Endothelial cell of umbilical vein (primary cell): ENCODE measurements around the gene MTREX. TPM values are rescaled to one million over a fixed set of nuclear protein-coding genes. Genes with fewer than 3 reads are reported as not detected.
A peak's percentile ranks its signal among the peaks of the same experiment; 100 is the strongest.

Experiments used
- BruUV-seq: library from RNA; stranded (reverse); fragments of 400-500 nt; replicated peaks from 2 replicates; lab custom pipeline; 2021; lab: Mats Ljungman, UMichigan
- CTCF ChIA-PET: fragments of 300-600, 350-600 bp; sonication (Branson Sonifier 250); formaldehyde crosslinking; loops from one replicate; lab custom pipeline; 2021; ENCODE audit warnings: antibody characterized with exemption, inconsistent platforms; lab: Charles Lee
- POLR2A ChIA-PET: fragments of 300-600, 350-600 bp; sonication (Branson Sonifier 250); formaldehyde crosslinking; loops from one replicate; lab custom pipeline; 2021; ENCODE audit warnings: antibody characterized with exemption, inconsistent platforms; lab: Charles Lee
- DNase-seq: peaks from one replicate; pipeline ENCODE4 v3.0.0-alpha.2; 2011; ENCODE audit warnings: low read depth, low spot score
- FAIRE-seq: peaks from 2 replicates; lab custom pipeline; 2011; peaks lifted over from hg19 to GRCh38; lab: Jason Lieb, UNC
- H2AFZ ChIP-seq: 2 replicates; pipeline ENCODE4 v1.6.0; 2012; ENCODE audit warnings: low read depth, low read length, control low read depth, inconsistent platforms
- H3K27ac ChIP-seq: 2 replicates; pipeline ENCODE4 v1.5.1; 2011; ENCODE audit warnings: low read depth, mild to moderate bottlenecking, control low read depth, low read length, moderate library complexity; ENCODE audit not compliant: insufficient read depth
- H3K27me3 ChIP-seq, 2 experiments: 2 replicates each; pipeline versions ENCODE4 v1.6.0 to v1.6.1; 2011; ENCODE audit warnings: low read length in 2 of 2, mixed read lengths in 1 of 2; ENCODE audit not compliant: control insufficient read depth in 2 of 2, insufficient read depth in 2 of 2
- H3K36me3 ChIP-seq, 2 experiments: 2 replicates in 1 of 2; 3 replicates in 1 of 2; pipeline ENCODE4 v1.5.1; 2011; ENCODE audit warnings: low read length in 2 of 2, mild to moderate bottlenecking in 1 of 2, moderate library complexity in 1 of 2; ENCODE audit not compliant: control insufficient read depth in 2 of 2, insufficient read depth in 2 of 2; ENCODE audit errors: extremely low read depth in 1 of 2
- H3K4me1 ChIP-seq: 3 replicates; pipeline ENCODE4 v1.5.1; 2011; ENCODE audit warnings: mild to moderate bottlenecking, low read length; ENCODE audit not compliant: control insufficient read depth, insufficient read depth; ENCODE audit errors: extremely low read depth
- H3K4me2 ChIP-seq: 2 replicates; pipeline ENCODE4 v1.6.1; 2011; ENCODE audit warnings: low read length, control low read depth, mixed read lengths; ENCODE audit not compliant: insufficient read depth
- H3K4me3 ChIP-seq, 3 experiments: fragments of 200-600 bp in 1 of 3; sonication (generic), shearing (Covaris generic) in 1 of 3; replicated peaks in 1 of 3; 2 replicates each; pipeline ENCODE4 v1.5.1; 2011 to 2016; ENCODE audit warnings: control low read depth in 3 of 3, low read length in 3 of 3, mild to moderate bottlenecking in 2 of 3, inconsistent platforms in 1 of 3, low read depth in 1 of 3, moderate library complexity in 1 of 3; ENCODE audit not compliant: insufficient read depth in 1 of 3
- H3K79me2 ChIP-seq: 2 replicates; pipeline ENCODE4 v1.6.0; 2012; ENCODE audit warnings: low read length, inconsistent platforms; ENCODE audit not compliant: control insufficient read depth, insufficient read depth
- H3K9ac ChIP-seq: replicated peaks from 2 replicates; pipeline ENCODE3; 2011; ENCODE audit warnings: low read length, control low read depth; ENCODE audit not compliant: insufficient read depth; ENCODE audit errors: extremely low read depth
- H3K9me1 ChIP-seq: replicated peaks from 3 replicates; pipeline ENCODE4 v1.6.0; 2011; ENCODE audit warnings: mild to moderate bottlenecking, low read length; ENCODE audit not compliant: control insufficient read depth, insufficient read depth; ENCODE audit errors: extremely low read depth
- H3K9me3 ChIP-seq: replicated peaks from 2 replicates; pipeline ENCODE4 v1.5.1; 2012; ENCODE audit warnings: low read length, inconsistent platforms; ENCODE audit not compliant: control insufficient read depth, insufficient read depth
- H4K20me1 ChIP-seq: replicated peaks from 2 replicates; pipeline ENCODE3; 2011; ENCODE audit warnings: mild to moderate bottlenecking, low read length; ENCODE audit not compliant: control insufficient read depth, insufficient read depth; ENCODE audit errors: extremely low read depth
- CTCF ChIP-seq, 2 donors: IDR thresholded peaks; 1 replicate in 1 of 2; 2 replicates in 1 of 2; pipeline ENCODE4 v1.5.1; 2011; ENCODE audit warnings: low read length in 2 of 2, mild to moderate bottlenecking in 2 of 2, moderate library complexity in 2 of 2, control low read depth in 1 of 2, inconsistent platforms in 1 of 2, low read depth in 1 of 2; ENCODE audit not compliant: insufficient read depth in 1 of 2; ENCODE audit errors: extremely low read depth in 1 of 2
- EZH2 ChIP-seq: IDR thresholded peaks from 2 replicates; pipeline ENCODE4 v1.6.1; 2012; ENCODE audit warnings: borderline replicate concordance, low read depth, mild to moderate bottlenecking, moderate library complexity, low read length, inconsistent platforms; ENCODE audit not compliant: severe bottlenecking
- FOS ChIP-seq: IDR thresholded peaks from 2 replicates; pipeline ENCODE4 v1.6.1; 2011; ENCODE audit warnings: mild to moderate bottlenecking, low read length, moderate library complexity, borderline replicate concordance; ENCODE audit not compliant: insufficient read depth
- JUN ChIP-seq: IDR thresholded peaks from 2 replicates; pipeline ENCODE4 v1.6.1; 2011; ENCODE audit warnings: borderline replicate concordance, low read depth; ENCODE audit not compliant: insufficient read length, insufficient read depth
- MAX ChIP-seq: IDR thresholded peaks from 2 replicates; pipeline ENCODE4 v1.6.1; 2011; ENCODE audit not compliant: insufficient read depth, insufficient read length
- POLR2A ChIP-seq: IDR thresholded peaks from 2 replicates; pipeline ENCODE4 v1.6.1; 2012; ENCODE audit warnings: low read depth, mild to moderate bottlenecking, control low read depth, low read length
- POLR2AphosphoS5 ChIP-seq: IDR thresholded peaks from 2 replicates; pipeline ENCODE4 v1.6.1; 2012; ENCODE audit warnings: low read depth, mild to moderate bottlenecking, control low read depth, low read length, moderate library complexity; ENCODE audit not compliant: insufficient read depth
- dilution Hi-C: fragments of 300-500 bp; cut with MboI; formaldehyde crosslinking; loops from one replicate; pipeline ENCODE4 v1.15.0; 2019; ENCODE audit warnings: low sequenced_read_pairs; ENCODE audit not compliant: extremely low pct_ligation_motif_present
- intact Hi-C: fragments of 100-400 bp; cut with micrococcal nuclease; formaldehyde crosslinking; loops from one replicate; pipeline ENCODE4 v1.10.0; 2022
- polyA plus RNA-seq, 4 experiments: library from polyadenylated mRNA; depleted of rRNA in 3 of 4; stranded (reverse) in 3 of 4; unstranded in 1 of 4; fragments of >200 nt; gene quantifications; 2 replicates each; pipeline versions ENCODE4 v1.2.1 to v1.2.3, GENCODE V29; 2011 to 2012; ENCODE audit warnings: missing spikeins in 1 of 4
- total RNA-seq: library from RNA; stranded (reverse); gene quantifications from 2 replicates; pipeline ENCODE4 v1.2.3, GENCODE V29; 2021

Gene MTREX
- total and polyA plus RNA-seq, 2 donors (not counting 3 experiments of a cell fraction or from before 2014, with no cell fraction given), result 9.8 to 76.3 TPM

GRCh38 chr5:55429613-55430253, 121.9 kb downstream of the MTREX start:
- H3K27me3 ChIP-seq, result no peaks in the 10 kb centered on the region
- no peaks in the 10 kb centered on the region for H3K9me1 ChIP-seq
- H3K9ac ChIP-seq, result no peak overlapping the region
- no peaks in the 10 kb centered on the region for H3K79me2 ChIP-seq
- H3K27ac ChIP-seq, result no peak overlapping the region
- no peaks in the 10 kb centered on the region for H3K9me3 ChIP-seq
- FAIRE-seq (no peak), DNase-seq (no peak)
- dilution Hi-C loops (no loop called here), intact Hi-C loops (no loop called here)
- no peak overlapping the region for H3K4me2 ChIP-seq
- TF ChIP-seq MAX (no peak), POLR2AphosphoS5 (no peak), POLR2A (peak; percentile 26), FOS (no peak), JUN (no peak)
- H3K4me1 ChIP-seq, result no peaks in the 10 kb centered on the region
- no TSS peak for BruUV-seq
- no peak overlapping the region for H2AFZ ChIP-seq
- H3K4me3 ChIP-seq, result no peak overlapping the region
- peaks cover 5 to 9% of the 10 kb centered on the region in 2 experiments for H3K36me3 ChIP-seq
- H4K20me1 ChIP-seq, result no peaks in the 10 kb centered on the region
- ChIA-PET POLR2A (no interaction called here), CTCF (no interaction called here)

- Histone ChIP-seq H3K9ac (no peak overlapping the region), H3K36me3 (peaks cover 2 to 7% of the 10 kb centered on the region in 2 experiments), H2AFZ (no peak overlapping the region), H3K4me2 (no peak overlapping the region), H3K4me3 (no peak overlapping the region), H3K9me1 (no peaks in the 10 kb centered on the region), H4K20me1 (no peaks in the 10 kb centered on the region), H3K27me3 (no peaks in the 10 kb centered on the region), H3K79me2 (no peaks in the 10 kb centered on the region), H3K9me3 (no peaks in the 10 kb centered on the region), H3K4me1 (peaks cover 3% of the 10 kb centered on the region), H3K27ac (no peak overlapping the region)
- BruUV-seq, result no TSS peak
- CTCF ChIA-PET, result no interaction called here
- TF ChIP-seq JUN (no peak), CTCF (IDR thresholded peaks at IDR 0.05; ENCODE audit: extremely low read depth in 1 of 2, insufficient read depth in 1 of 2, low read depth in 1 of 2, low read length in 2 of 2) (no peak), MAX (no peak), POLR2AphosphoS5 (no peak), EZH2 (no peak), POLR2A (no peak)
- POLR2A ChIA-PET, result no interaction called here
- DNase-seq, result no peak
- no peak for FAIRE-seq
- dilution Hi-C loops, result no loop called here
- intact Hi-C loops, result no loop called here
Measured at GRCh38 chr5:55432549-55432948, 124.8 kb downstream of the MTREX start.
